RCC 7860 (cell line): Measurements from ENCODE around the gene UBE2B.
"Not testable (repeated sequence)": the region's sequence is repeated elsewhere in the genome, so short reads cannot be mapped to it uniquely, and the experiment has no call there.

Source experiments
- DNase-seq: peaks from one replicate; pipeline ENCODE4 v3.0.0-alpha.2; 2015; ENCODE audit warnings: low spot score
- FAIRE-seq: peaks from 2 replicates; lab custom pipeline; 2012; peaks lifted over from hg19 to GRCh38; lab: Jason Lieb, UNC

Gene UBE2B

GRCh38 chr5:134370871-134371833 lies at the start of gene UBE2B:
Gene UBE2B, plus strand, starts transcription at chr5:134371569. Its CDS starts 27 bp downstream, at chr5:134371596.
- DNase-seq = peak; percentile 98
- FAIRE-seq = peak; percentile 86

- no peak for FAIRE-seq
- no peak for DNase-seq
Measured at GRCh38 chr5:134327327-134327726, 44.0 kb upstream of the UBE2B start.

DNA sequence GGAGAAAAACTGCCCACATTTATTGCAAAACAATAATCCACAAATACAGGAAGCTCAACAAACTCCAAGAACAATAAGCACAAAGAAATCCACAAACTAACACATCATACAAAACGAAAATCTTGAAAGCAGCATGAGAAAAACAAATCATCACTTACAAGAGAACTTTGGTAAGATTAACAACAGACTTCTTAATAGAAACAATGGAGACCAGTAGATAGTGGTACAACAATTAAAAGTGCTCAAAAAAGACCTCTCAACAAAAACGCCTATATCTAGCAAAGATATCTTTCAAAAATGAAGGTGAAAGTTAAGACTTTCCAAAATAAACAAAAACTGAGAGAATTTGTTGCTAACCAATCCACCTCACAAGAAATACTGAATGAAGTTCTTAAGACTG lies 42.8 kb upstream of the UBE2B start:
- no peak for DNase-seq

GRCh38 chr5:134336833-134337232 lies 34.5 kb upstream of the UBE2B start:
- FAIRE-seq, DNase-seq: not testable (repeated sequence)

More for the DNA sequence above, 42.8 kb upstream of the UBE2B start:
- FAIRE-seq = no peak

- DNase-seq, FAIRE-seq: not testable (repeated sequence)
Measured at GRCh38 chr5:134343500-134343899, 27.9 kb upstream of the UBE2B start.

GRCh38 chr5:134345476-134345875 lies 25.9 kb upstream of the UBE2B start:
- not testable (repeated sequence) for FAIRE-seq

GRCh38 chr5:134345996-134346395 lies 25.4 kb upstream of the UBE2B start:
- FAIRE-seq = no peak
- no peak for DNase-seq

More at GRCh38 chr5:134345476-134345875, 25.9 kb upstream of the UBE2B start:
- not testable (repeated sequence) for DNase-seq

GRCh38 chr5:134349463-134349862 lies 21.9 kb upstream of the UBE2B start:
- no peak for FAIRE-seq
- no peak for DNase-seq

- FAIRE-seq (no peak), DNase-seq (no peak)
Measured at GRCh38 chr5:134355681-134356080, 15.7 kb upstream of the UBE2B start.

GRCh38 chr5:134365604-134366003 lies 5.8 kb upstream of the UBE2B start:
- FAIRE-seq (no peak), DNase-seq (no peak)

DNA sequence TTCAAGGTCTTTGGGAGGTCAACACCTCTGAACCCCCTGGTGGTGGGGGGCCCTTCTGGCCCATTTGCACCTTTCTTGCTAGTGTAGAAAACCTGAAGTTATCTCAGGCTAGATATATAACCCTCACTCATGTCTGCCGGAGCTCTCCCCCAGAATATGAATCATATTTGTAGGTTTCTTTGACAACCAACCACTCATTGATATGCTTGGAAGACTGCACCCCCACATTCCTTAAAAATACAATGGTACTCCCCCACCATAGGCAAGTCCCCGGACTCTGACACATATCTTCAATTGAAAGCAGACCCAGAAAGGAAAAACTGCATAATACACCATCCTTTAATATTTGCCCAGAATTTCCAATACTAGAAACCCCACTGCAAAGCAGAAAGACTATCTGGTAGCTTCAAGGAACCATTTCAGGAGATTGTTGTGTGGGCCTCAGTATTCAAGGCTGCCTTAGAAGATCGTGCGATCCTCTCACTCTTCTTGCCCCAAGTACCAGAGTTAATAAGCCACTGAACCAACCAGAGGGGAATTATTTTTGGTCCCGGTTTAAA lies 978 bp upstream of the UBE2B start:
- DNase-seq = no peak
- FAIRE-seq = no peak

GRCh38 chr5:134371834-134372340 lies 518 bp downstream of the UBE2B start:
- DNase-seq (peak; percentile 23), FAIRE-seq (no peak)

DNA sequence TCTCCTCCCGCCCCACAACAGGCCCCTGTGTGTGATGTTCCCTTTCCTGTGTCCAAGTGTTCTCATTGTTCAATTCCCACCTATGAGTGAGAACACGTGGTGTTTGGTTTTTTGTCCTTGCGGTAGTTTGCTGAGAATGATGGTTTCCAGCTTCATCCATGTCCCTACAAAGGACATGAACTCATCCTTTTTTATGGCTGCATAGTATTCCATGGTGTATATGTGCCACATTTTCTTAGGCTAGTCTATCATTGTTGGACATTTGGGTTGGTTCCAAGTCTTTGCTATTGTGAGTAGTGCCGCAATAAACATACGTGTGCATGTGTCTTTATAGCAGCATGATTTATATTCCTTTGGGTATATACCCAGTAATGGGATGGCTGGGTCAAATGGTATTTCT lies 2.3 kb downstream of the UBE2B start:
- FAIRE-seq, DNase-seq: not testable (repeated sequence)

- DNase-seq = no peak
- no peak for FAIRE-seq
Measured at GRCh38 chr5:134374232-134374631, 2.9 kb downstream of the UBE2B start.

GRCh38 chr5:134380346-134380745 lies 9.0 kb downstream of the UBE2B start:
- DNase-seq (no peak), FAIRE-seq (no peak)

- not testable (repeated sequence) for DNase-seq, FAIRE-seq
Measured at GRCh38 chr5:134382204-134382603, 10.8 kb downstream of the UBE2B start.

DNA sequence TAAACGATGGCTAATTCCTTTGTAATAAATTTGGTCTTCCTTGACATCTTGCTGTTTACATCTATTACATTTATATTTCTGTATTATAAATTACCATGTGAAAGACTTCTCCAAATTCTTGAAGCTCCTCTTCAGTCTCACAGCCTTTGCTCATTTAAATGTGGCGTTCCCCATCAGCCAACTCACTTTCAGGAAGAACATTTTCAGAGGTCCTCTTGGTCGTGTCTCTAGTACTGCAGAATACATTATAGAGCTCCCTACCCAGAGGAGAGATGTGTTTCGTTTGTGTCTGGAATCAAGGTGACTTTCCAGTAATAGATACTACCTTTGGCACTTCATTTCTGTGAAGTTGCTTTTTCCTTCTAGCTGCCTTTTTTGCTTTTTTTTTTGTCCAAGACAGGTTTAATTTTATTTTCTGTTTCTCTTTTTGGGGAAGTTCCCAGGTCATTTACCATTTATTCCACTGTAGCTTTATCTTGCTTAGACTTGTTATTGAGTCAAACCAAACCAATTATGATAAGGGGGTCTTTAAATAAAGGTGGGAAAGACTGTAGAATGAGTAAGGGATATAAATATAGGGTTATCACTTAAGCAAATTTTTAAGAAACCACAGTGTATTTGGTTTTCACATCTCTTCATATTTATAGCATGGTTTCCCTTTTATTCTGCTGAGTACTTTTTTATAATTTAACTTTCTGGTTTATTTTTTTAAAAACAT lies 12.8 kb downstream of the UBE2B start:
- no peak for FAIRE-seq
- DNase-seq = no peak

DNA sequence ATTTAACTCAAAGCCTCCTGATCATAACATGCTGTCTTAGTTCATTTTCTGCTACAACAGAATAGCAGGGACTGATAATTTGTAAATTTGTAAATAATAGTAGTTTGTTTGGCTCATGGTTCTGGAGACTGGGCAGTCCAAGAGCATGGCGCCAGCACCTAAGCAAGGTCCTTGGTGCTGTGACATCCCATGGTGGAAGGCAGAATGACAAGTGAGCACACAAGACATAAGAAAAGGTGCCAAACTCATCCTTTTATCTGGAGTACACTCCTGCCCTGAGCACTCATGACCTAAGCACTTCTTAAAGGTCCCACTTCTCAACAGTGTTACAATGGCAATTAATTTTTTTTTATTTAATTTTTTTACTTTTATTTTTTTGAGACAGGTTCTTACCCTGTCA lies 16.1 kb downstream of the UBE2B start:
- no peak for FAIRE-seq

DNA sequence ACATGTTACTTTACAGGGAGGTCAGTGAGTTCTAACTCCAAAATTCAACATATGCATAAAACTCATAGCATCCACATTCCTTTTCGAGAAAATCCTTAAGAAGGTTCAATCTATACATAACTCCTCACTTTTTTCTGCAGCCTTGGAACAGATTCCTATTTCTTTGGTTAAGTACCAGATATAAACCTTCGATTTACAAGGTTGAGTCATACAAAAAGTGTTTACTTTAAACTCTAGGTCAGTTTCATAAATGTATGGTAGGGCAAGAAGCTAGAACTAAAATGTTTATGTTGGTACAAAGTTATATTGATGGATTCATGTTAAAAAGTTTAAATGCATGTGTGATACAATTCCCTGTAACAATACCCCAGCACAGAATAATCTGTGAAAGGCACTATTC lies 20.9 kb downstream of the UBE2B start:
- FAIRE-seq (no peak), DNase-seq (no peak)

More for the DNA sequence above, 16.1 kb downstream of the UBE2B start:
- DNase-seq = no peak

- FAIRE-seq = no peak
- no peak for DNase-seq
Measured at GRCh38 chr5:134394932-134395331, 23.6 kb downstream of the UBE2B start.

- no peak for DNase-seq
- FAIRE-seq = no peak
Measured at GRCh38 chr5:134396274-134396673, 24.9 kb downstream of the UBE2B start.
